Panc1 (cell line): ENCODE measurements around the gene FARP1.

Experiments used
- CTCF ChIP-seq: fragments of 450-650 bp; IDR thresholded peaks from 2 replicates; pipeline ENCODE4 v1.5.1; 2017; ENCODE audit warnings: mild to moderate bottlenecking
- POLR2AphosphoS5 ChIP-seq: IDR thresholded peaks from 2 replicates; pipeline ENCODE4 v1.6.1; 2012; ENCODE audit warnings: mild to moderate bottlenecking, low read depth, low read length, moderate library complexity
- SIN3A ChIP-seq: IDR thresholded peaks from 2 replicates; pipeline ENCODE4 v1.6.1; 2012; ENCODE audit warnings: low read depth, mild to moderate bottlenecking, low read length, moderate library complexity, borderline replicate concordance; ENCODE audit not compliant: insufficient read depth
- TCF7L2 ChIP-seq: IDR thresholded peaks from 2 replicates; pipeline ENCODE4 v1.6.1; 2011; ENCODE audit warnings: mild to moderate bottlenecking, low read depth, low read length, inconsistent platforms
- TF ChIP-seq, protein P1 (sequence below), 2 experiments: IDR thresholded peaks; 2 replicates each; pipeline ENCODE4 v1.6.1; 2011 to 2012; ENCODE audit warnings: low read depth in 2 of 2, control low read depth in 1 of 2, low read length in 1 of 2, mild to moderate bottlenecking in 1 of 2, moderate library complexity in 1 of 2; ENCODE audit not compliant: insufficient read depth in 1 of 2

DNA sequence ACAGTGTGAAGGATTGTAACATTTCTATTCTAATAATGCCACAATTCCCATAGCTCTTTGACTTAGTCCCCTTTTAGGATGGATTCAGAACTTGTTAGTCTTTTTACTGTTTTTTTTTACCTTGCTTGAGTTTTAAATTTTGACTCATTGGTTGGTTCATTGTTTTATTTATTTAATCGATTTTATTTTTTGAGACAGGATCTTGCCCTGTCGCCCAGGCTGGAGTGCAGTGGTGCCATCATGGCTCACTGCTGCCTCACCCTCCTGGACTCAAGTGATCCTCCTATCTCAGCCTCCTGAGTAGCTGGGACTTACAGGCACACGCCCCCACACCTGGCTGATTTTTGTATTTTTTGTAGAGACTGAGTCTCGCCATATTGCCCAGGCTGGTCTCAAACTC lies 39.3 kb downstream of the FARP1 start:
- TF ChIP-seq CTCF = no peak
- TF ChIP-seq, protein P1, sequence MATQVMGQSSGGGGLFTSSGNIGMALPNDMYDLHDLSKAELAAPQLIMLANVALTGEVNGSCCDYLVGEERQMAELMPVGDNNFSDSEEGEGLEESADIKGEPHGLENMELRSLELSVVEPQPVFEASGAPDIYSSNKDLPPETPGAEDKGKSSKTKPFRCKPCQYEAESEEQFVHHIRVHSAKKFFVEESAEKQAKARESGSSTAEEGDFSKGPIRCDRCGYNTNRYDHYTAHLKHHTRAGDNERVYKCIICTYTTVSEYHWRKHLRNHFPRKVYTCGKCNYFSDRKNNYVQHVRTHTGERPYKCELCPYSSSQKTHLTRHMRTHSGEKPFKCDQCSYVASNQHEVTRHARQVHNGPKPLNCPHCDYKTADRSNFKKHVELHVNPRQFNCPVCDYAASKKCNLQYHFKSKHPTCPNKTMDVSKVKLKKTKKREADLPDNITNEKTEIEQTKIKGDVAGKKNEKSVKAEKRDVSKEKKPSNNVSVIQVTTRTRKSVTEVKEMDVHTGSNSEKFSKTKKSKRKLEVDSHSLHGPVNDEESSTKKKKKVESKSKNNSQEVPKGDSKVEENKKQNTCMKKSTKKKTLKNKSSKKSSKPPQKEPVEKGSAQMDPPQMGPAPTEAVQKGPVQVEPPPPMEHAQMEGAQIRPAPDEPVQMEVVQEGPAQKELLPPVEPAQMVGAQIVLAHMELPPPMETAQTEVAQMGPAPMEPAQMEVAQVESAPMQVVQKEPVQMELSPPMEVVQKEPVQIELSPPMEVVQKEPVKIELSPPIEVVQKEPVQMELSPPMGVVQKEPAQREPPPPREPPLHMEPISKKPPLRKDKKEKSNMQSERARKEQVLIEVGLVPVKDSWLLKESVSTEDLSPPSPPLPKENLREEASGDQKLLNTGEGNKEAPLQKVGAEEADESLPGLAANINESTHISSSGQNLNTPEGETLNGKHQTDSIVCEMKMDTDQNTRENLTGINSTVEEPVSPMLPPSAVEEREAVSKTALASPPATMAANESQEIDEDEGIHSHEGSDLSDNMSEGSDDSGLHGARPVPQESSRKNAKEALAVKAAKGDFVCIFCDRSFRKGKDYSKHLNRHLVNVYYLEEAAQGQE (IDR thresholded peaks at IDR 0.05; ENCODE audit: insufficient read depth in 1 of 2, low read depth in 2 of 2, low read length in 1 of 2) = no peak
- TF ChIP-seq POLR2AphosphoS5 = no peak
- TF ChIP-seq SIN3A = no peak
- TF ChIP-seq TCF7L2 = no peak
